ENCODE data around the gene CACNA1B.
A peak's percentile ranks its signal among the peaks of the same experiment; 100 is the strongest.
"Not testable (repeated sequence)": the region's sequence is repeated elsewhere in the genome, so short reads cannot be mapped to it uniquely, and the experiment has no call there.

CACNA1B gene

GRCh38 chr9:137988701-137989100 lies 111.1 kb downstream of the CACNA1B start:
- no peak for DNase-seq

GRCh38 chr9:137989156-137989555 lies 111.6 kb downstream of the CACNA1B start:
- no peak for DNase-seq

GRCh38 chr9:137989999-137990715 lies 112.6 kb downstream of the CACNA1B start:
- DNase-seq, result no peak

DNA sequence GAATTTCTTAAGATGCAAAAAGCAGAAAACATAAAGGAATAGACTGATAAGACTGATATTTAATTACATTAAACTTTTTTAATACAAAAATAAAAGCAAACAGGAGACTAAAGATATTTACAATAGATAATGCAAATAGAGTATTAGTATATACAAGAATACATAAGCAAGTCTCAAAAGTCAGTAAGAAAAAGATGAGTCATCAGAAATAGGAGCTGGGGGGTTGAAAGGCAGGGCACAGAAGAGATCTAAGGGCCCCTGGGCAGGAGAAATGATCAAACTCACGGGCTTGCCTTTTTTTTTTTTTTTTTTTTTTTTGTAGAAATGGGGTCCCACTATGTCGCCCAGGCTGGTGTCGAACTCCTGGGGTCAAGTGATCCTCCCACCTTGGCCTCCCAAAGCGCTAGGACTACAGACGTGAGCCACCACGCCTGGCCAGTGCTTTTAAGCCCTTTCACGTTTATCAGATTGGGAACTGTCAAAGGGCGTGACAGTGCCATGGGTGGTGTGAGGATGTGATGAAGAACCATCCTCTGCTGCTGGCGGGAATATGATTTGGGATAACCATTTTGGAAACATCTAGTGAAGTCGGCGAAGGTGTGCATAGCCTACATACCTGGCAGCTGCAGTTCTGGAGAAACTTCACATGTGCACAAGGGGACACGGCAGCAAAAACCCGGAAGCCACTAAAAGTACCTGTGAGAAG lies 126.1 kb downstream of the CACNA1B start:
- no peak for DNase-seq

DNA sequence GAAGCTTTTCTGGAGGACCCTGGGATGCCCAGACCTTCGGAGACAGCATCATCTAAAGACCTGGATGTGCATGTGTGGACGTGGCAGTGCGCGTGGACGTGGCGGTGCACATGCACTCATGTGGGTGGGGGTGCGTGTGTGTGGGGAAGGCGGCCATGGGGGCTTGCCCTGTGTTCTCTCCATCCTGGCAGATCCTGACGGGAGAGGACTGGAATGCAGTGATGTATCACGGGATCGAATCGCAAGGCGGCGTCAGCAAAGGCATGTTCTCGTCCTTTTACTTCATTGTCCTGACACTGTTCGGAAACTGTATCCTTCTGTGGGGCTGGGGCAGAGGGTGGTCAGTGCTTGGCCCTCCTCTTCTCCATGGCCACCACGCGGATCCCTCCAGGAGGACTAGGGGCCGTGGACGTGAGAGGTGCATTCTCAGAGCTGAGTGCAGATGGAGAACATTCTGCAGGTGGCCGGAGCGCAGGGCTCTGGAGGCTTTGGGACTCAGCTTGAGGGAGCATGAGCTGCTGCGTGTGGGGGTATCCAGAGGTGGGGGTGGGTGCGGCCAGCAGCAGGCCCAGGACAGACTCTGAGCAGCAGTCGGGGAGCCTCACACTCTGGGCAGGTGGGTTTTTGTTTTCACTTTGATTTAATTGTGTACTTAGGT lies 129.1 kb downstream of the CACNA1B start:
- no peak for DNase-seq

GRCh38 chr9:138007566-138007917 lies 130.0 kb downstream of the CACNA1B start:
- DNase-seq, result no peak

DNA sequence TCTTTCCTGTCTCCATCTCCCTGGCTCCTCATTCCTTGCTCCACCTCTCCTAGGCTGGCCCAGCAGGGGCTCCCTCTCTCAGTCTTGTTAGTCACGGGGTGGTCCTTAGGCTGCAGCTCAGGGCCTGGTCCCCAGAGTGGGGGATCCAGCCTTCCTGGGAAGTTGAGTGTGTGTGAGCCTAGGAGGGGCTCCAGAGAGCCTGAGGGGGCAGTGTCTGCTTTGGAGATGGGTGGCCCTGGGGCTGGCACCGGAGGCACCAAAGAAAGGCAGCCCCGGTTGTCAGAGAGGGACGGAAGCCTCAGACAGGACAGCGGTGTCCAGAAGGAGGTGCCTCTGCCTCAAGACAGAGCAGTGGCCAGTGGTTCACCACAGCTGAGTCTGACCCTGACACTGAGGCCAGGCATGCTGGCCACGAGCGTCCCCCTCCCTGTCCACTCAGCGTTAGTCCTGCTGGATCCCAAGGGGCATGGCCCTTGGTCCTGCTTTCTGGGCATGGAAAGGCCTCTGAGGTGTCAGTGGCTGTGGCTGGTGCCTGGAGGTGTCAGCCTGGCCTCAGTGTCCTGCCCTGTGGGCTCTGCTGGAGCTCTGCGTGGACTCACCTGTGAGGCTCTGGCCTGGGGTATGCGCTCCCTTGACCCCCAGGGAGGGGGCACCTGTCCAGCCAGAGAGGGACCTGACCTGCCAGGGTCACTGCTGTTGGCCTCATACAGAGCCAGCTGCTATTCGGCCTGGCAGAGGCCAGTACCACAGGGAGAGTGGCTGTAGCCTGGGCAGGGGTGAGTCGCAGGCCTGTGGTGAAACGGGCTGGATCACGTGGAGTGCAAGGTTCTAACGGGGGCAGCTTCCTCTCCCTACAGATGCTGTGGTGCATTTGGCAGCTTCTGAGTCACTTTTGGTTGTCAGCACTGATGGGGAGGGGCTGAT lies 130.6 kb downstream of the CACNA1B start:
- peak in 2 of 3 donors; percentile 9 to 13 for DNase-seq

DNA sequence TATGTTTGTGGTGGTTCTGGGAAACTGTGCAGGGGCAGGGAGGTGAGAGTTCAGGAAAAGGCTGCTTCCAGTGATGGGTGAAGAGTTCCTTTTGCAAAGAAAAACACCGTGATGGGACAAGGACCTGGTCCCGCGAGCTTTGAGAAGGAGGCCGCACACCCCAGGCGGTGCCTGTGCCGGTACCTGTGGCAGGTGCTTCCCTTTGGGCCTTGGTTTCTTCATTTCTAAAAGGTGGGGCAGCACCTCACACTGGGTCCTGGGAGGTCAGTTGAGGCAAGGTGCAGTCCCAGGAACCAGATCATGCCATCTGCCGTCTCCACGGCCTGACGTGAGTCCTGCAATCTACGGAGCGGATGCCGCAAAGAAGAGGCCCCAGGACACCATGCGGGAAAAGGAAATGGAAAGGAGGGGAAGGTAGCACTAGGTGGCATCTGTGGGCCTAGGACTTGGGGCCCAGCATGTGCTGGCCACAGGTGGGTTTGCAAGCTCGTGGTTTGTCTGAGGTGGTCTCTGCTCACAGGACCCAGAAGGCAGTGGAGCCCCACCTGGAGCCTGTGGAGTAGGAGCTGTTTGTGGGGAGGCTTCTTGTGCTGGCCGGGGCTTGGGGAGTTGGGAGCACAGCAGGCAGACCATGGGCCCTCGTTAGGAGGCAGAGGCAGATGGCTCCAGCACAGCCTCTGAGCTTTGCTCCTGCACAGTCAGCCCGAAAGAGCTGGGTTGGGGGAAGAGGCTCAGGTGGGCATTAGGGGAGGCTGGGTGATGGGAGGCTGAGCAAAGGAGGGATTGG lies 131.6 kb downstream of the CACNA1B start:
- no peak for DNase-seq

DNA sequence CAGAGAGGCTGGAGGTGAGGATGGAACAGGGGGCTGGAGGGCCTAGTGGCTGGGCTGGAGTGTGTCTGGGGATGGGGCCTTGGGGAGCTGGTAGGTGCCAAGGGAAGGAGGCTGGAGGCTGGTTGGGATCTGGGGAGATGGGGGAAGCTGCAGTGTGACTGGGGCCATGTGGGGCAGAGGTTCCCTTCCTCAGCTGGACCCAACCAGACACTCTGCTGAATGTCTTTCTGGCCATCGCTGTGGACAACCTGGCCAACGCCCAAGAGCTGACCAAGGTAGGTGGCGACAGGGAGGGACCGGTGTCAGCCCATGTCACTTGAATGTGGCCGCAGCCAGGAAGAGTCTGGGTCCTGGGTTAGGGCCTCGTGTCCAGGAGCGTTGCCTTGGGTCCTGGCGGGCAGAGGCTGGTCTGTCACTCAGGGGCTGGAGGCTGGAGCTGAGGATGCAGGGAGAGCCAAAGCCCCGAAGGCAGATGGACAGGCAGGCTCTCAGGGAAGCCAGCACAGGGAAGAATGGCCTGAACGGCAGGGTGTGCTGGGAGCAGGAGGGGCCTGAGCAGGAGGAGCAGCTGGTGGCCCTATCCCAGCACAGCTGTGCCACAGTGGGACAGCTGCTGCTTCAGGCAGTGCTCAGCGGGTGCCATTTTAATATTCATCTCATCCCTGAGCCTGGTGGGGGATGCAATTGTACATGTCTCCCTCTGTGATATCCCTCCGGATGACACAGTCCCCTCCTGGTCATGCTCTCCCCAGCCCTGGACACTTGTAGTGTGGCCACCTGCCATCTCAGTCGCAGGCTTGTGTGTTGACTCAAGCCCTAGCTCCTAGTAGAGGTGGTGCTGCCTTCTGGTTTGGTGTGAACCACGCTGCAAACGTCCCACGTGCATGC lies 132.5 kb downstream of the CACNA1B start:
- no peak for DNase-seq

- DNase-seq, result no peak
These were observed 133.3 kb downstream of the CACNA1B start for GRCh38 chr9:138010861-138011260.

DNA sequence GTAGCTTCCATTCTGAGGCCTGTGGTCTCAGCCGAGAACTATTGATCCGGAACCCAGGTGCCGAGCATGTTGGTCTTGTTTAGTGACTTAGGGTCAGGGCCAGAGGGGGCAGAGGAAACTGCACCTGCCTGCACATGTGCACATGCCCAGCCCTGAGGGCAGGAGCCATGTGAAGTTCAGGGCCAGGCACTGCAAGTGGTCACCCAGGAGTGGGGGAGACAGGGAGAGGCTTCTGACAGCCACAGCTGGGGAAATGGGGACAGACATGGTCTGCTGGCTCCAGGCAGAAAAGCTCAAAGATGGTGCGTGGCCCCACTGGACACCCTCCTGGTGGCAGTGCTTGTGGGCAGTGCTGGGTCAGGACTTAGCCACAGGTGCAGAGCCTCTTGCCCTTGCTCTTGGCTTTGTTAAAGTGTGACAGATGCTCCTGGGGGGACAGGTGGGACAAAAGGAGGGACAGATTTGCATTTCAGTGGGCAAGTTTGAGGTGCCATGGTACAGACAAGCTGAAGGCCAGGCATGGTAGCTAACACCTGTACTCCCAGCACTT lies 134.4 kb downstream of the CACNA1B start:
- DNase-seq, result no peak

- DNase-seq, result no peak
These were observed 135.7 kb downstream of the CACNA1B start for GRCh38 chr9:138013273-138013672.

DNA sequence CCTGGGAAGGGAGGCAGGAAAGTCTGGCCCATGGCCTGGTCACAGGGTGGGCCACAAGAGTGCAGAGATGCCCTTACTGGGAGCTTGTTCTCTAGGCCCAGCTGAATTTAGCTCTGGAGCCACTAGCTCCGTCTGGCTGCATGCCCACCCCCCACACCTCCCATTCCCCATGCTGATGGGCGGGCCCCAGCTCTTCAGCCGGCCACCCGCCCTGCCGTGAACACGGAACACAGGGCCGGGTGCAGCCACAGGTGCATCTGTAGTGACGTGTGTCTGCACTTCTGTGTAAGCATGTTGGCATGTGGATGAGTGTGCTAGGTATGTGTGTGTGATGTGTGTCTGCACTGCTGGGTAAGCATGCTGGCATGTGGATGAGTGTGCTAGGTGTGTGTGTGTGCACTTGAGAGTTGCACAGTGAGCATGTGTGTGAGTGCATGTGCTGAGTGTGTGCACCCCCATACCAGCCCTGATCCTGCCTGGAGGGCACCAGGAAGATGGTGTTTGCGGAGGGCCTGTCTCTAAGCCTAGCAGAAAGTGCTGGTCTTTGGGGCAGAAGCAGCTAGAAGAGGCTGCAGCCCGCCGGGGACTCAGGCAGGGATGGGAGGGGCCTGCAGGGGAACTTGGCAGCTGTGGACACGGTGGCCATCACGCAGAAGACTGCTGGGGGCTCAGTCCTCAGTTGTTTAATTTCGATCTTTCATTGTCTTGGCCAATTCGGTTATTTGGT lies 136.4 kb downstream of the CACNA1B start:
- DNase-seq, result no peak

GRCh38 chr9:138014563-138014945 lies 137.0 kb downstream of the CACNA1B start:
- DNase-seq, result no peak

DNA sequence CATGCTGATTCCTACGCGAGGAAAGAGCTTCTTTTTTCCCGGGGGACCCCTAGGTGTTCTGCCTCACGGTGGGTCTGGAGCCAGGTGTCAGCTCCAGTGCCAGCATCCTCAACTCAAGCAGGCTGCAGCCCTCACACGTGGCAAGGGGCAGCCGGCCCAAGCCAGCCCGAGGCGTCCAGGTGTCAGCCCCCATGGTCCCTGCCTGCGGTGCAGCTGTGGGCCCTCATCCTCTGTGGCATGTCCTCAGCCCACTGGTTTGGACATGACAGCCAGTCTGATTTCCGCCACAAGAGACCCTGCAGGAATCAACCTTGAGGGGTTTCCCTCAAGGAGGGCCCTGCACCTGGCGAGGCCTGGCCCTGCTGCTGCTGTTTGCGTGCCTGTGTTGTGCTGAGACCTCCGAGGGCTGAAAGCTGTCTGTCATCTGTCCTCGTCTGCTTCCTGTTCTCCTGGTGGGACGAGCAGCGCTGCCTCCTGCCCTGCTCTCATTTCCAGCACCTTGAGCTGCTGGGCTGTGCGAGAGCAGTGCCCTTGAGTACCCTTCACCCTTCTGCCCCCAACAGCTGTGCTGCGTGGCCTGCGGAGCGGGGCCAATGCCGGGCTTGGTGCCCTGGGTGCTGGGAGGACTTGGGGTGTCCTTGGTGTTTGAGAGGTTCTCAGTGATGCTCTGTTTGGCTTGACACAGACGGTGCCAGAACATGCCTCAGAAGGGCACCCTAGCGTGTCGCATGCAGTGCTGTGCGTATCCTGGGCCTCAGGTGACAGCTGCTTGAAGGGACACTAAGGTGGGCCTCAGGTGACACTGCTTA lies 137.6 kb downstream of the CACNA1B start:
- no peak for DNase-seq

GRCh38 chr9:138016406-138017187 lies 139.0 kb downstream of the CACNA1B start:
- DNase-seq, result no peak

GRCh38 chr9:138017200-138017599 lies 139.6 kb downstream of the CACNA1B start:
- no peak for DNase-seq

DNA sequence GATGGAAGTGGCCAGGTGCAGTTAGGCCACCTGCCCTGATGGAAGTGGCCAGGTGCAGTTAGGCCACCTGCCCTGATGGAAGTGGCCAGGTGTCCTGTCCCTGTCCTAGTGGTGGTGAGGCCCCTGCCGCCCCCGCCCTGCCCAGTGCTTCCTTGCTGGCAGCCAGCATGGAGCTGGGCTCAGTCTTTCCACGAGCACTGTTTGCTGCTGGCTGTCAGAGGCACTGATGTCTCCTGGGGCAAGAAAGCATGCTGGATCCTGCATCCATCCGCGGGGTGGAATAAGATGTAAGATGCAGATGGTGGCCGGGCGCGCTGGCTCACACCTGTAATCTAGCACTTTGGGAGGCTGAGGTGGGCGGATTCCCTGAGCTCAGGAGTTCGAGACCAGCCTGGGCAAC lies 141.9 kb downstream of the CACNA1B start:
- not testable (repeated sequence) for DNase-seq

All from suppressor macrophage treated with lipopolysaccharide for 1 hour (primary cell).